Suprapubic skin (tissue), 3 donors: ENCODE results near the gene SFXN5.

Source experiments
- POLR2AphosphoS5 ChIP-seq, 3 donors: sonication (generic); formaldehyde crosslinking; IDR thresholded peaks; one replicate each; pipeline ENCODE4 v1.6.1; 2017; ENCODE audit warnings: antibody characterized with exemption in 3 of 3
- TF ChIP-seq, protein P1 (sequence below), 2 donors: fragments of 200-600 bp in 1 of 2; fragments of 450-650 bp in 1 of 2; sonication (generic) in 1 of 2; IDR thresholded peaks; one replicate each; pipeline ENCODE4 v1.5.1; 2016 to 2019; ENCODE audit warnings: antibody characterized with exemption in 2 of 2, mild to moderate bottlenecking in 1 of 2, moderate library complexity in 1 of 2

DNA sequence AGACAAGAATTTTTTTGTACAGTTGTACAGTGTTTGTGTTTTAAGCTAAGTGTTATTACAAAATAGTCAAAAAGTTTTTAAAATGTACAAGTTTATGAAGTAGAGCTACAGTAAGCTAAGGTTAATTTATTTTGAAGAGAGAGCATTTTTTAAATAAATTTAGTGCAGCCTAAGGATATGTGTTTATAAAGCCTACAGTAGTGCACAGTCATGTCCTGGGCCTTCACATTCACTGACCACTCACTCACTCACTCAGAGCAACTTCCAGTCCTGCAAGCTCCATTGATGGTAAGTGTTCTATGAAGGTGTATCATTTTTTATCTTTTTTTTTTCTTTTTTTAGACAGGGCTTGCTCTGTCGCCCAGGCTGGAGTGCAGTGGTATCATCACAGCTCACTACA lies 44.2 kb downstream of the SFXN5 start:
- no peak for TF ChIP-seq POLR2AphosphoS5 (IDR thresholded peaks at IDR 0.05)
- TF ChIP-seq, protein P1, sequence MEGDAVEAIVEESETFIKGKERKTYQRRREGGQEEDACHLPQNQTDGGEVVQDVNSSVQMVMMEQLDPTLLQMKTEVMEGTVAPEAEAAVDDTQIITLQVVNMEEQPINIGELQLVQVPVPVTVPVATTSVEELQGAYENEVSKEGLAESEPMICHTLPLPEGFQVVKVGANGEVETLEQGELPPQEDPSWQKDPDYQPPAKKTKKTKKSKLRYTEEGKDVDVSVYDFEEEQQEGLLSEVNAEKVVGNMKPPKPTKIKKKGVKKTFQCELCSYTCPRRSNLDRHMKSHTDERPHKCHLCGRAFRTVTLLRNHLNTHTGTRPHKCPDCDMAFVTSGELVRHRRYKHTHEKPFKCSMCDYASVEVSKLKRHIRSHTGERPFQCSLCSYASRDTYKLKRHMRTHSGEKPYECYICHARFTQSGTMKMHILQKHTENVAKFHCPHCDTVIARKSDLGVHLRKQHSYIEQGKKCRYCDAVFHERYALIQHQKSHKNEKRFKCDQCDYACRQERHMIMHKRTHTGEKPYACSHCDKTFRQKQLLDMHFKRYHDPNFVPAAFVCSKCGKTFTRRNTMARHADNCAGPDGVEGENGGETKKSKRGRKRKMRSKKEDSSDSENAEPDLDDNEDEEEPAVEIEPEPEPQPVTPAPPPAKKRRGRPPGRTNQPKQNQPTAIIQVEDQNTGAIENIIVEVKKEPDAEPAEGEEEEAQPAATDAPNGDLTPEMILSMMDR (IDR thresholded peaks at IDR 0.05), result no peak
